Mammary epithelial cell (primary cell): Measurements from ENCODE around the gene HMGB4.

Experiments used
- EZH2 ChIP-seq: IDR thresholded peaks from 2 replicates; pipeline ENCODE4 v1.6.1; 2012; ENCODE audit warnings: low read length, inconsistent platforms, borderline replicate concordance
- TF ChIP-seq, protein P1 (sequence below), 2 donors: IDR thresholded peaks in 1 of 2; conservative IDR thresholded peaks in 1 of 2; 2 replicates each; pipeline ENCODE4 v1.5.1; 2011 to 2012; ENCODE audit warnings: inconsistent platforms in 2 of 2, low read length in 2 of 2, mild to moderate bottlenecking in 2 of 2, control low read depth in 1 of 2, low read depth in 1 of 2; ENCODE audit not compliant: insufficient read depth in 1 of 2; ENCODE audit errors: extremely low read depth in 1 of 2

DNA sequence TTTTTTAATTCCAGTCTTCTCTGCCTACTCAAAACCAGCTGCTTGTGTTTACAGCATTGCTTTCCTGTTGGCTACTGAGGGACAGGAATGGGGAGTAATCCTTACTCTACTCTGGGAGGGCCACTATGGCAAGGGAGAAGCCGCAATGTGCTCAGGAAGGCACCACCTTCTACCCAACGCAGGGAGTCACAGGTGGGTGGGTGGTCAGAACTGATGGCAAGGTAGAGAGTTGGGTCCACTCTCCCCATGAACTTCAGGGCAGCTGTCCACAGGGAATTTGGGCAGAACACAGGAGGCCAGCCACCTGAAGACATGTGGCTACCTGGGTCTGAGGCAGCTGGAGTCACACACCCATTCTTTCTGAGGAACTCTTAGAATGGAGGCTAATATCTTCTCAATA lies 40.5 kb upstream of the HMGB4 start:
- no peak for TF ChIP-seq EZH2
- TF ChIP-seq, protein P1, sequence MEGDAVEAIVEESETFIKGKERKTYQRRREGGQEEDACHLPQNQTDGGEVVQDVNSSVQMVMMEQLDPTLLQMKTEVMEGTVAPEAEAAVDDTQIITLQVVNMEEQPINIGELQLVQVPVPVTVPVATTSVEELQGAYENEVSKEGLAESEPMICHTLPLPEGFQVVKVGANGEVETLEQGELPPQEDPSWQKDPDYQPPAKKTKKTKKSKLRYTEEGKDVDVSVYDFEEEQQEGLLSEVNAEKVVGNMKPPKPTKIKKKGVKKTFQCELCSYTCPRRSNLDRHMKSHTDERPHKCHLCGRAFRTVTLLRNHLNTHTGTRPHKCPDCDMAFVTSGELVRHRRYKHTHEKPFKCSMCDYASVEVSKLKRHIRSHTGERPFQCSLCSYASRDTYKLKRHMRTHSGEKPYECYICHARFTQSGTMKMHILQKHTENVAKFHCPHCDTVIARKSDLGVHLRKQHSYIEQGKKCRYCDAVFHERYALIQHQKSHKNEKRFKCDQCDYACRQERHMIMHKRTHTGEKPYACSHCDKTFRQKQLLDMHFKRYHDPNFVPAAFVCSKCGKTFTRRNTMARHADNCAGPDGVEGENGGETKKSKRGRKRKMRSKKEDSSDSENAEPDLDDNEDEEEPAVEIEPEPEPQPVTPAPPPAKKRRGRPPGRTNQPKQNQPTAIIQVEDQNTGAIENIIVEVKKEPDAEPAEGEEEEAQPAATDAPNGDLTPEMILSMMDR (conservative IDR thresholded peaks at IDR 0.05 in 1 of 2, IDR thresholded peaks at IDR 0.05 in 1 of 2; ENCODE audit: extremely low read depth in 1 of 2, insufficient read depth in 1 of 2, low read depth in 1 of 2, low read length in 2 of 2): no peak
